Peyer's patch (tissue), 4 donors: ENCODE results near the gene PSMG2.

ENCODE experiments used
- CTCF ChIP-seq, 6 experiments: fragments of 450-650 bp in 4 of 6; fragments of 200-600 bp in 2 of 6; sonication (generic) in 1 of 6; IDR thresholded peaks; one replicate each; pipeline ENCODE4 v1.5.1; 2017 to 2019; ENCODE audit warnings: antibody characterized with exemption in 6 of 6, mild to moderate bottlenecking in 3 of 6, moderate library complexity in 1 of 6
- POLR2A ChIP-seq, 2 donors: fragments of 450-650 bp; IDR thresholded peaks; one replicate each; pipeline ENCODE4 v1.5.1; 2017; ENCODE audit warnings: antibody characterized with exemption in 2 of 2, mild to moderate bottlenecking in 2 of 2, moderate library complexity in 2 of 2

GRCh38 chr18:12658426-12659138 lies 44.3 kb upstream of the PSMG2 start:
- TF ChIP-seq CTCF (IDR thresholded peaks at IDR 0.05) (no peak), POLR2A (IDR thresholded peaks at IDR 0.05) (no peak)
